ENCODE measurements around the gene HDGFL1. TPM values are rescaled to one million over a fixed set of nuclear protein-coding genes. Genes with fewer than 3 reads are reported as not detected.

HDGFL1 gene
- polyA plus RNA-seq (2013), result 0.01 TPM

DNA sequence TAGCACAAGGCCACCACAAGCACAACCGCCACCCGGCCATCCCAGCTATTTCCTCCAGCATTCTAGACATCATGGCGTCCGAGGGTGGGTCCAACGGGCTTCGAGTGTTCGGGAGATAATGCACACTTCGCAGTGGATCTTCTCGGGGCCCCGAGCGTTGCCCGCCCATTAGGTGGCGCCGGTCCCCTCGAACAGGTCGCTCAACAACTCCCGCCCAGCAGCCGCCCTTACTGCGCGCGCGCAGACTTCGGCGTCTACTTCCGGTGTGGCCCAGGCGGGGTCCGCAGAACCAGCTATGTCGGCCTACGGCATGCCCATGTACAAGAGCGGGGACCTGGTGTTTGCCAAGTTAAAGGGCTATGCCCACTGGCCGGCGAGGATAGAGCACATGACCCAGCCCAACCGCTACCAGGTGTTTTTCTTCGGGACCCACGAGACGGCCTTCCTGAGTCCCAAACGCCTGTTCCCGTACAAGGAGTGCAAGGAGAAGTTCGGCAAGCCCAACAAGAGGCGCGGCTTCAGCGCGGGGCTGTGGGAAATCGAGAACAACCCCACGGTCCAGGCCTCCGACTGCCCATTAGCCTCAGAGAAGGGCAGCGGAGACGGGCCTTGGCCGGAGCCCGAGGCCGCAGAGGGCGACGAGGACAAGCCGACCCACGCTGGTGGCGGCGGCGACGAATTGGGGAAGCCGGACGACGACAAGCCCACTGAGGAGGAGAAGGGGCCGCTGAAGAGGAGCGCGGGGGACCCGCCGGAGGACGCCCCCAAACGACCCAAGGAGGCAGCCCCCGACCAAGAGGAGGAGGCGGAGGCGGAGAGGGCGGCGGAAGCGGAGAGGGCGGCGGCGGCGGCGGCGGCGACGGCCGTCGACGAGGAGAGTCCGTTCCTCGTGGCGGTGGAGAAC, at the start of gene HDGFL1:
HDGFL1 (plus strand) TSS at position 286 of the 904 bp plus-strand sequence; CDS start at position 296, 10 bp downstream.
- POLR2A ChIA-PET, result no interaction called here

DNA sequence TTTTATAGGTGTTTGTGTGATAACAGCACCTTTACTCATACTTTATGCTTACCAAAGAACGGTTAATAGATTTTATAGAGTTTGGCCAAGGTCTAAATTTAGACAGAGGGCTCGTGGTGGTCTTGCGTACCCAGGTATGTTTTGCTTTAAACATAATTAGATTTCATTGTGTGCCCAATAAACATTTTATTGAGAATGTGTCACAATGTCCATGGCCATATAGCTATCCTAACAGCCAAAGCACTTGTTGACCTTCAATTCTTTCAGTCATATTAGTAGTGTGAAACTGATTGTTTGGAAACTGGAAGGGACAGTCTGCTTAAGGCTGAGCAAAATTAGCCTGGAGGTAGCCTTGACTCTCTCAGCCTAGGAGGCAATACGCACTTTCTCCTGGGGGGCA, 48.3 kb upstream of the HDGFL1 start:
- POLR2A ChIA-PET, result no interaction called here
- H3K27ac ChIP-seq (ENCODE audit: insufficient read depth in 1 of 2, low read depth in 1 of 2, low read length in 2 of 2, poor library complexity in 1 of 2, severe bottlenecking in 2 of 2), result no peak overlapping the region
- no peaks in the 10 kb centered on the region for H3K9me3 ChIP-seq (ENCODE audit: control extremely low read depth in 1 of 5, control insufficient read depth in 4 of 5, insufficient read depth in 2 of 5, low read depth in 1 of 5, low read length in 4 of 5)
- H3K27me3 ChIP-seq (replicated peaks in 2 of 5; ENCODE audit: control insufficient read depth in 4 of 5, insufficient read depth in 5 of 5, low read length in 4 of 5), result no peaks in the 10 kb centered on the region
- no peaks in the 10 kb centered on the region for H3K36me3 ChIP-seq (ENCODE audit: control insufficient read depth in 4 of 4, insufficient read depth in 4 of 4, low read length in 3 of 4)
- H3K4me3 ChIP-seq (ENCODE audit: control insufficient read depth in 1 of 7, extremely low read depth in 1 of 7, insufficient read depth in 4 of 7, low read depth in 2 of 7, low read length in 6 of 7), result no peak overlapping the region
- CTCF ChIA-PET, result no interaction called here
- no peaks in the 10 kb centered on the region for H3K4me1 ChIP-seq (ENCODE audit: control extremely low read depth in 1 of 4, control insufficient read depth in 4 of 4, insufficient read depth in 4 of 4, low read length in 3 of 4)
- no peak for DNase-seq
- 100% methylated on average over 2 of the region's 4 CpGs for WGBS (ENCODE audit: insufficient coverage)

More for the DNA sequence above, at the start of gene HDGFL1:
- Histone ChIP-seq H3K4me1 (ENCODE audit: control extremely low read depth in 1 of 4, control insufficient read depth in 4 of 4, insufficient read depth in 4 of 4, low read length in 3 of 4) (no peaks in the 10 kb centered on the region), H3K27ac (ENCODE audit: insufficient read depth in 1 of 2, low read depth in 1 of 2, low read length in 2 of 2, poor library complexity in 1 of 2, severe bottlenecking in 2 of 2) (no peak within 1 kb of the TSS), H3K4me3 (ENCODE audit: control insufficient read depth in 1 of 7, extremely low read depth in 1 of 7, insufficient read depth in 4 of 7, low read depth in 2 of 7, low read length in 6 of 7) (no peak within 1 kb of the TSS), H3K9me3 (ENCODE audit: control extremely low read depth in 1 of 5, control insufficient read depth in 4 of 5, insufficient read depth in 2 of 5, low read depth in 1 of 5, low read length in 4 of 5) (peaks cover 0 to 5% (median 0%) of the 10 kb centered on the region in 5 experiments), H3K27me3 (replicated peaks in 2 of 5; ENCODE audit: control insufficient read depth in 4 of 5, insufficient read depth in 5 of 5, low read length in 4 of 5) (no peaks in the 10 kb centered on the region), H3K36me3 (ENCODE audit: control insufficient read depth in 4 of 4, insufficient read depth in 4 of 4, low read length in 3 of 4) (no peaks in the 10 kb centered on the region)
- WGBS (ENCODE audit: insufficient coverage), result 96% methylated on average over 84 of the region's 89 CpGs
- CTCF ChIA-PET, result no interaction called here
- no peak for DNase-seq

DNA sequence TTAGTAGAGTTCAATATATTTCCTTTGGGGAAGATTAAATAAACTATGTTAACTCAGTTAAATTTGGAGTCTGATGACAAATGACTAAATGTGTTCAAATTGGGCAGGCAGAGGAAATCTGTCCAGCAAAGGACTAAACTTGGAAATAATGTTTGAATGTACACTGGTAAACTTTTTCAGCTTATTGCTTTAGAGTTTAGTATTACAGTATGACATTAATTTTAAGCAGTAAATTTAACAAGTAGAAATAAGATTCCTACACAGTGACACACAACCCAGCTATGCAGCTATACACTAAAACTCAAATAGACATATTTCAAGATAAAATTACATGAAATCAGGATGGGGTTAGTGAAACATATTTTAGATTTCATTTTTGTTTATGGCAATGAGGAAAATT, 42.6 kb upstream of the HDGFL1 start:
- Histone ChIP-seq H3K9me3 (ENCODE audit: control extremely low read depth in 1 of 5, control insufficient read depth in 4 of 5, insufficient read depth in 2 of 5, low read depth in 1 of 5, low read length in 4 of 5) (no peaks in the 10 kb centered on the region), H3K36me3 (ENCODE audit: control insufficient read depth in 4 of 4, insufficient read depth in 4 of 4, low read length in 3 of 4) (no peaks in the 10 kb centered on the region), H3K4me3 (ENCODE audit: control insufficient read depth in 1 of 7, extremely low read depth in 1 of 7, insufficient read depth in 4 of 7, low read depth in 2 of 7, low read length in 6 of 7) (no peak overlapping the region), H3K4me1 (ENCODE audit: control extremely low read depth in 1 of 4, control insufficient read depth in 4 of 4, insufficient read depth in 4 of 4, low read length in 3 of 4) (no peaks in the 10 kb centered on the region), H3K27me3 (replicated peaks in 2 of 5; ENCODE audit: control insufficient read depth in 4 of 5, insufficient read depth in 5 of 5, low read length in 4 of 5) (no peaks in the 10 kb centered on the region), H3K27ac (ENCODE audit: insufficient read depth in 1 of 2, low read depth in 1 of 2, low read length in 2 of 2, poor library complexity in 1 of 2, severe bottlenecking in 2 of 2) (no peak overlapping the region)
- no peak for DNase-seq
- POLR2A ChIA-PET, result interaction anchor here (0.6 to 1.0 kb wide), 2 partner anchors 13 to 950 kb away, joined by 4 read pairs; no protein-coding TSS in a partner anchor
- CTCF ChIA-PET, result interaction anchor here (1.0 kb wide), 1 partner anchor 8 kb away, joined by 3 read pairs; no protein-coding TSS in a partner anchor

DNA sequence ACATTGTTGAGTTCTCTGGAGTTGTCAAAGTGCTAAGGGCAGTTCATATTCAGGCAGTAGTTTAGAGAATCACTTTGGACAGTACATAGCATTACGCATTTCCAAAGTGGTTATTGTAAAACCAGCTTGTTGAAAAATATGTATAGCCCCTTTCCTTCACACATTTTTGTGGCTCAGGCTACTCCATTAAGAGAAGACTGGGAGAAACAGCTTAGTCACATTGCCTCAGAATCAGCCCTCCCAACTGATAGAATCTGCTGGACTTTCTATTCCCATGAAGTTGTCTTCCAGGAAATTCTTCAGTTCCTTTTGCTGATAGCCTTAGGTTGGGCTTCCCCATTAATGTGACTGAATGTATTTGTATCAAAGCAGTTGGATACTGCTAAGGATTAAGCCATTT, 39.5 kb upstream of the HDGFL1 start:
- ChIA-PET CTCF (no interaction called here), POLR2A (no interaction called here)
- no peak for DNase-seq
- no peaks in the 10 kb centered on the region for H3K4me1 ChIP-seq (ENCODE audit: control extremely low read depth in 1 of 4, control insufficient read depth in 4 of 4, insufficient read depth in 4 of 4, low read length in 3 of 4)
- no peaks in the 10 kb centered on the region for H3K27me3 ChIP-seq (replicated peaks in 2 of 5; ENCODE audit: control insufficient read depth in 4 of 5, insufficient read depth in 5 of 5, low read length in 4 of 5)
- no peak overlapping the region for H3K27ac ChIP-seq (ENCODE audit: insufficient read depth in 1 of 2, low read depth in 1 of 2, low read length in 2 of 2, poor library complexity in 1 of 2, severe bottlenecking in 2 of 2)
- no CpG with 5 or more reads among the region's 1 CpG for WGBS (ENCODE audit: insufficient coverage)
- no peak overlapping the region for H3K4me3 ChIP-seq (ENCODE audit: control insufficient read depth in 1 of 7, extremely low read depth in 1 of 7, insufficient read depth in 4 of 7, low read depth in 2 of 7, low read length in 6 of 7)
- H3K9me3 ChIP-seq (ENCODE audit: control extremely low read depth in 1 of 5, control insufficient read depth in 4 of 5, insufficient read depth in 2 of 5, low read depth in 1 of 5, low read length in 4 of 5), result no peaks in the 10 kb centered on the region
- no peaks in the 10 kb centered on the region for H3K36me3 ChIP-seq (ENCODE audit: control insufficient read depth in 4 of 4, insufficient read depth in 4 of 4, low read length in 3 of 4)

DNA sequence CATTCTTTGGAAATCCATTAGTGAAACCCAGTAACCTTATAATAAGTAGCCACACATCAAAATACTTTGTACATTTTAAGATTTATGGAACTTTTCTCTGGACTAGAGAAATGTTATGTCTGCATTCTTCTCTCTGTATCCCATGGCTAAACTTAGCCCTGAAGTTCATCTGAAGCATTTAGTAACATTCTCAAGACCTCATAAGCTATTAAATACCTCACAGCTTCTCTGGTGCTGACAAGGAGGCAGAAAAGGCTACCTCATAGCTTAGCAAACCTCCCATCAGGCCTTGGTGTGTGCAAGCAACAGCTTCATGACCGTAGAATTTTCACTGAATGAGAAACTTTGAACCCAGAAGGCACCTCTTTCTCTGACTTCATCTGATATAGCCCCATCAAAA, 38.9 kb upstream of the HDGFL1 start:
- no peak overlapping the region for H3K4me3 ChIP-seq (ENCODE audit: control insufficient read depth in 1 of 7, extremely low read depth in 1 of 7, insufficient read depth in 4 of 7, low read depth in 2 of 7, low read length in 6 of 7)
- WGBS (ENCODE audit: insufficient coverage), result no CpG with 5 or more reads among the region's 1 CpG
- H3K36me3 ChIP-seq (ENCODE audit: control insufficient read depth in 4 of 4, insufficient read depth in 4 of 4, low read length in 3 of 4), result no peaks in the 10 kb centered on the region
- no peaks in the 10 kb centered on the region for H3K27me3 ChIP-seq (replicated peaks in 2 of 5; ENCODE audit: control insufficient read depth in 4 of 5, insufficient read depth in 5 of 5, low read length in 4 of 5)
- no peaks in the 10 kb centered on the region for H3K4me1 ChIP-seq (ENCODE audit: control extremely low read depth in 1 of 4, control insufficient read depth in 4 of 4, insufficient read depth in 4 of 4, low read length in 3 of 4)
- DNase-seq, result no peak
- ChIA-PET CTCF (no interaction called here), POLR2A (no interaction called here)
- no peak overlapping the region for H3K27ac ChIP-seq (ENCODE audit: insufficient read depth in 1 of 2, low read depth in 1 of 2, low read length in 2 of 2, poor library complexity in 1 of 2, severe bottlenecking in 2 of 2)
- H3K9me3 ChIP-seq (ENCODE audit: control extremely low read depth in 1 of 5, control insufficient read depth in 4 of 5, insufficient read depth in 2 of 5, low read depth in 1 of 5, low read length in 4 of 5), result no peaks in the 10 kb centered on the region

DNA sequence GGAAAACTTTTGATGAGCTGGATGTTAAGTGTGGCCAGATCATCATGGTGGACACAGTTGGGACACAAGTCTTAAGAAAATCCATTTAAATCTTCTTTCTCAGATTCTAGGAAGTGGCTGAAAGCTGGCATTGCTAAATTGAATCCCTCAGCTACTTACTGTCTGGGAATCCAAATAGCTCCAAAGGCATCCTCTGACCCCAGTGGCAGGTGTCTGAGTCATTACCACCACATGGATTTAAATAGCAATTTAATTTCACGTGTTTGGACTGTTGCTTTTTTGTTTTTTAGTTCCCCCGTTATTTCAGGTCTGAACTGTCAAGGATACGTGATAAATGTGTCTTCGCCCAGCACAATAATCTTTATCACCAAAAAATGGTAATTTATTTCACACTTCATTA, 33.2 kb upstream of the HDGFL1 start:
- H3K4me3 ChIP-seq (ENCODE audit: control insufficient read depth in 1 of 7, extremely low read depth in 1 of 7, insufficient read depth in 4 of 7, low read depth in 2 of 7, low read length in 6 of 7), result no peak overlapping the region
- H3K27ac ChIP-seq (ENCODE audit: insufficient read depth in 1 of 2, low read depth in 1 of 2, low read length in 2 of 2, poor library complexity in 1 of 2, severe bottlenecking in 2 of 2), result no peak overlapping the region
- H3K36me3 ChIP-seq (ENCODE audit: control insufficient read depth in 4 of 4, insufficient read depth in 4 of 4, low read length in 3 of 4), result no peaks in the 10 kb centered on the region
- 100% methylated on average over 4 of the region's 4 CpGs for WGBS (ENCODE audit: insufficient coverage)
- DNase-seq, result no peak
- POLR2A ChIA-PET, result no interaction called here
- CTCF ChIA-PET, result interaction anchor here (1.0 kb wide), 1 partner anchor 9 kb away, joined by 4 read pairs; no protein-coding TSS in a partner anchor
- no peaks in the 10 kb centered on the region for H3K9me3 ChIP-seq (ENCODE audit: control extremely low read depth in 1 of 5, control insufficient read depth in 4 of 5, insufficient read depth in 2 of 5, low read depth in 1 of 5, low read length in 4 of 5)
- no peaks in the 10 kb centered on the region for H3K4me1 ChIP-seq (ENCODE audit: control extremely low read depth in 1 of 4, control insufficient read depth in 4 of 4, insufficient read depth in 4 of 4, low read length in 3 of 4)
- H3K27me3 ChIP-seq (replicated peaks in 2 of 5; ENCODE audit: control insufficient read depth in 4 of 5, insufficient read depth in 5 of 5, low read length in 4 of 5), result no peaks in the 10 kb centered on the region

DNA sequence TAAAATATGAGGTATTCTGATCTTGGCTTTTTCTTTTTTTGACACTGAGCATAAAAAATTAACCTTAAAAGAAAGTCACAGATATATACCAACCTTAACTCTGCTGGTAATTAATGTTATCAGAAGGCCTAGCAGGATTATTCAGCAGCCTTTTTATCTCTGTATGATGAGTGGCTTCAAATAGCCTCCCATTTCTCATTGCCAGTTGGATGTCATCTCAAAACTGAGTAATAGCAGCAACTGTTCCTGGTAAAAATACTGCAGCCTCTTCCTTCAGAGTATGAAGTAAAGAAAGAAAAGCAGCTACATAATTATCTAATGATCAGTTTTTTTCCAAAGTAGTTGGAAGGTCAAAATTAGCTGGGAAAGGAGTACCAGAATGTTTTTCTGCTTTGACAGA, 24.9 kb upstream of the HDGFL1 start:
- Histone ChIP-seq H3K4me1 (ENCODE audit: control extremely low read depth in 1 of 4, control insufficient read depth in 4 of 4, insufficient read depth in 4 of 4, low read length in 3 of 4) (no peaks in the 10 kb centered on the region), H3K27me3 (replicated peaks in 2 of 5; ENCODE audit: control insufficient read depth in 4 of 5, insufficient read depth in 5 of 5, low read length in 4 of 5) (no peaks in the 10 kb centered on the region), H3K4me3 (ENCODE audit: control insufficient read depth in 1 of 7, extremely low read depth in 1 of 7, insufficient read depth in 4 of 7, low read depth in 2 of 7, low read length in 6 of 7) (no peak overlapping the region), H3K27ac (ENCODE audit: insufficient read depth in 1 of 2, low read depth in 1 of 2, low read length in 2 of 2, poor library complexity in 1 of 2, severe bottlenecking in 2 of 2) (no peak overlapping the region), H3K36me3 (ENCODE audit: control insufficient read depth in 4 of 4, insufficient read depth in 4 of 4, low read length in 3 of 4) (no peaks in the 10 kb centered on the region), H3K9me3 (ENCODE audit: control extremely low read depth in 1 of 5, control insufficient read depth in 4 of 5, insufficient read depth in 2 of 5, low read depth in 1 of 5, low read length in 4 of 5) (no peaks in the 10 kb centered on the region)
- DNase-seq, result no peak
- POLR2A ChIA-PET, result no interaction called here
- CTCF ChIA-PET, result no interaction called here

All from common myeloid progenitor, CD34-positive (primary cell).